GM19463 (cell line): ENCODE measurements around the gene ARMC9.
"Not testable (repeated sequence)": the region's sequence is repeated elsewhere in the genome, so short reads cannot be mapped to it uniquely, and the experiment has no call there.

Experiments used
- ATAC-seq: cut with Tn5 transposase; IDR thresholded peaks from one replicate; pipeline ENCODE4 v1.9.1; 2021; ENCODE audit warnings: mild to moderate bottlenecking, moderate library complexity; ENCODE audit not compliant: unreplicated experiment

ARMC9 gene

GRCh38 chr2:231359948-231360347, 161.5 kb downstream of the ARMC9 start:
- no peak for ATAC-seq

GRCh38 chr2:231360401-231360800, 162.0 kb downstream of the ARMC9 start:
- no peak for ATAC-seq

GRCh38 chr2:231360881-231361371, 162.5 kb downstream of the ARMC9 start:
- no peak for ATAC-seq

GRCh38 chr2:231361701-231362554, 163.5 kb downstream of the ARMC9 start:
- ATAC-seq, result peak; percentile 98

- ATAC-seq, result no peak
Measured at GRCh38 chr2:231362555-231363184, 164.2 kb downstream of the ARMC9 start.

- no peak for ATAC-seq
Measured at GRCh38 chr2:231364061-231364460, 165.6 kb downstream of the ARMC9 start.

GRCh38 chr2:231364961-231365810, 166.8 kb downstream of the ARMC9 start:
- no peak for ATAC-seq

GRCh38 chr2:231367178-231367577, 168.7 kb downstream of the ARMC9 start:
- ATAC-seq, result no peak

- ATAC-seq, result no peak
Measured at GRCh38 chr2:231369580-231370428, 171.4 kb downstream of the ARMC9 start.

GRCh38 chr2:231370429-231370748, 172.0 kb downstream of the ARMC9 start:
- no peak for ATAC-seq

- ATAC-seq, result no peak
Measured at GRCh38 chr2:231370749-231371429, 172.5 kb downstream of the ARMC9 start.

- no peak for ATAC-seq
Measured at GRCh38 chr2:231371430-231372054, 173.1 kb downstream of the ARMC9 start.

GRCh38 chr2:231372326-231372725, 173.9 kb downstream of the ARMC9 start:
- no peak for ATAC-seq

GRCh38 chr2:231373184-231373583, 174.8 kb downstream of the ARMC9 start:
- no peak for ATAC-seq

GRCh38 chr2:231373786-231374349, 175.4 kb downstream of the ARMC9 start:
- ATAC-seq, result no peak

- ATAC-seq, result no peak
Measured at GRCh38 chr2:231374771-231375170, 176.3 kb downstream of the ARMC9 start.

GRCh38 chr2:231375994-231376615, 177.7 kb downstream of the ARMC9 start:
- not testable (repeated sequence) for ATAC-seq

- ATAC-seq, result no peak
Measured at GRCh38 chr2:231376857-231377256, 178.4 kb downstream of the ARMC9 start.
